ENCODE data around the gene SPACA4.
"Not testable (repeated sequence)": the region's sequence is repeated elsewhere in the genome, so short reads cannot be mapped to it uniquely, and the experiment has no call there.

SPACA4 gene

DNA sequence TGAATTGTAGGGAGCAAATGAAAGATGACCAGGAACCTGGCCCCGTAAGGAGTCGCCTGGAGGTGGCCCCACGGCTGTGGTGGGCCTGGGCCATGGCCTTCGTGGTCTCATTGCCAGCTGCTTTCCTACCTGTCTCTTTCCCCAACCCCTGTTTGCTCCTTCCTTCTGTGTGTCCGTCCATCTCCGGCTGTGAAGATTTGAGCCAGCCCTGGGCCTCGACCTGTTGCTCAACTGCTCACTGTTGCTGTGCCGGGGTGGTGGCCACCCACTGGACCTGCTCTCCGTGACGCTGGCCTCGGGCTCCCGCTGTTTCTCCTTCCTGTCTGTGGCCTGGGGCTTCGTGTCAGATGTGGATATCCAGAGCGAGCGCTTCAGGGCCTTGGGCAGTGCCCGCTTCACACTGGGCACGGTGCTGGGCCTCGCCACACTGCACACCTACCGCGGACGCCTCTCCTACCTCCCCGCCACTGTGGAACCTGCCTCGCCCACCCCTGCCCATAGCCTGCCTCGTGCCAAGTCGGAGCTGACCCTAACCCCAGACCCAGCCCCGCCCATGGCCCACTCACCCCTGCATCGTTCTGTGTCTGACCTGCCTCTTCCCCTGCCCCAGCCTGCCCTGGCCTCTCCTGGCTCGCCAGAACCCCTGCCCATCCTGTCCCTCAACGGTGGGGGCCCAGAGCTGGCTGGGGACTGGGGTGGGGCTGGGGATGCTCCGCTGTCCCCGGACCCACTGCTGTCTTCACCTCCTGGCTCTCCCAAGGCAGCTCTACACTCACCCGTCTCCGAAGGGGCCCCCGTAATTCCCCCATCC, 22.1 kb downstream of the SPACA4 start:
- no peak for TF ChIP-seq CTCF (IDR thresholded peaks at IDR 0.05; ENCODE audit: extremely low read depth, insufficient read depth, missing control alignments)
- in situ Hi-C loops (cut with MboI; ENCODE audit: low pct_unique_long_range_greater_than_20kb, low sequenced_read_pairs, unreplicated experiment) = loop anchor here (25.0 kb wide), 1 partner anchor 334 kb away; the partner anchor contains the start of genes BAX and FTL

DNA sequence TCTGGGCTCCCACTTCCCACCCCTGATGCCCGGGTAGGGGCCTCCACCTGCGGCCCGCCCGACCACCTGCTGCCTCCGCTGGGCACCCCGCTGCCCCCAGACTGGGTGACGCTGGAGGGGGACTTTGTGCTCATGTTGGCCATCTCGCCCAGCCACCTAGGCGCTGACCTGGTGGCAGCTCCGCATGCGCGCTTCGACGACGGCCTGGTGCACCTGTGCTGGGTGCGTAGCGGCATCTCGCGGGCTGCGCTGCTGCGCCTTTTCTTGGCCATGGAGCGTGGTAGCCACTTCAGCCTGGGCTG, 22.7 kb downstream of the SPACA4 start:
- TF ChIP-seq CTCF (IDR thresholded peaks at IDR 0.05; ENCODE audit: extremely low read depth, insufficient read depth, missing control alignments) = no peak
- no peak for DNase-seq (ENCODE audit: low spot score)
- in situ Hi-C loops (cut with MboI; ENCODE audit: low pct_unique_long_range_greater_than_20kb, low sequenced_read_pairs, unreplicated experiment) = loop anchor here (25.0 kb wide), 1 partner anchor 333 kb away; the partner anchor contains the start of genes BAX and FTL

More for the DNA sequence above, 22.1 kb downstream of the SPACA4 start:
- DNase-seq (ENCODE audit: low spot score) = no peak

DNA sequence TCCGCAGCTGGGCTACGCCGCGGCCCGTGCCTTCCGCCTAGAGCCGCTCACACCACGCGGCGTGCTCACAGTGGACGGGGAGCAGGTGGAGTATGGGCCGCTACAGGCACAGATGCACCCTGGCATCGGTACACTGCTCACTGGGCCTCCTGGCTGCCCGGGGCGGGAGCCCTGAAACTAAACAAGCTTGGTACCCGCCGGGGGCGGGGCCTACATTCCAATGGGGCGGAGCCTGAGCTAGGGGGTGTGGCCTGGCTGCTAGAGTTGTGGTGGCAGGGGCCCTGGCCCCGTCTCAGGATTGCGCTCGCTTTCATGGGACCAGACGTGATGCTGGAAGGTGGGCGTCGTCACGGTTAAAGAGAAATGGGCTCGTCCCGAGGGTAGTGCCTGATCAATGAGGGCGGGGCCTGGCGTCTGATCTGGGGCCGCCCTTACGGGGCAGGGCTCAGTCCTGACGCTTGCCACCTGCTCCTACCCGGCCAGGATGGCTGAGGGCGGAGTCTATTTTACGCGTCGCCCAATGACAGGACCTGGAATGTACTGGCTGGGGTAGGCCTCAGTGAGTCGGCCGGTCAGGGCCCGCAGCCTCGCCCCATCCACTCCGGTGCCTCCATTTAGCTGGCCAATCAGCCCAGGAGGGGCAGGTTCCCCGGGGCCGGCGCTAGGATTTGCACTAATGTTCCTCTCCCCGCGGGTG, 23.2 kb downstream of the SPACA4 start:
- DNase-seq (ENCODE audit: low spot score) = no peak
- no peak for TF ChIP-seq CTCF (IDR thresholded peaks at IDR 0.05; ENCODE audit: extremely low read depth, insufficient read depth, missing control alignments)
- in situ Hi-C loops (cut with MboI; ENCODE audit: low pct_unique_long_range_greater_than_20kb, low sequenced_read_pairs, unreplicated experiment) = loop anchor here (25.0 kb wide), 1 partner anchor 333 kb away; the partner anchor contains the start of genes BAX and FTL

GRCh38 chr19:48630296-48631063, 23.9 kb downstream of the SPACA4 start:
- no peak for TF ChIP-seq CTCF (IDR thresholded peaks at IDR 0.05; ENCODE audit: extremely low read depth, insufficient read depth, missing control alignments)
- no peak for DNase-seq (ENCODE audit: low spot score)
- in situ Hi-C loops (cut with MboI; ENCODE audit: low pct_unique_long_range_greater_than_20kb, low sequenced_read_pairs, unreplicated experiment) = loop anchor here (25.0 kb wide), 1 partner anchor 332 kb away; the partner anchor contains the start of genes BAX and FTL

- DNase-seq (ENCODE audit: low spot score) = no peak
- in situ Hi-C loops (cut with MboI; ENCODE audit: low pct_unique_long_range_greater_than_20kb, low sequenced_read_pairs, unreplicated experiment) = loop anchor here (25.0 kb wide), 1 partner anchor 331 kb away; the partner anchor contains the start of genes BAX and FTL
- TF ChIP-seq CTCF (IDR thresholded peaks at IDR 0.05; ENCODE audit: extremely low read depth, insufficient read depth, missing control alignments) = no peak
Measured at GRCh38 chr19:48631225-48631624, 24.7 kb downstream of the SPACA4 start.

DNA sequence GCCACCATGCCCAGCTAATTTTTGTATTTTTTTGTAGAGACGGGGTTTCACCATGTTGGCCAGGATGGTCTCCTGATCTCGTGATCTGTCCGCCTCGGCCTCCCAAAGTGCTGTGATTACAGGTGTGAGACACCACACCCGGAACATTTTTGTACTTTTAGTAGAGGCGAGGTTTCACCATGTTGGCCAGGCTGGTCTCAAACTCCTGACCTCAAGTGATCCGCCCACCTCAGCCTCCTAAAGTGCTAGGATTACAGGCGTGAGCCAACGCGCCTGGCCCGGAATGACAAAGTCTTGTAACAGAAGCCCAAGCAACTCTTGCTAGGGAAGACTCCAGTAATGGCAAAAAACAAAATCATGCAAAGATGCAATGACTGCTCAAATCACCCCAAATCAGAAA, 25.7 kb downstream of the SPACA4 start:
- DNase-seq (ENCODE audit: low spot score) = not testable (repeated sequence)
- in situ Hi-C loops (cut with MboI; ENCODE audit: low pct_unique_long_range_greater_than_20kb, low sequenced_read_pairs, unreplicated experiment) = loop anchor here (25.0 kb wide), 1 partner anchor 330 kb away; the partner anchor contains the start of genes BAX and FTL
